G401 (cell line): ENCODE data around the gene PTPRM. TPM values are rescaled to one million over a fixed set of nuclear protein-coding genes. Genes with fewer than 3 reads are reported as not detected.

Experiments used
- DNase-seq: peaks from one replicate; pipeline ENCODE4 v3.0.0-alpha.2; 2015; ENCODE audit warnings: low spot score
- in situ Hi-C: cut with HindIII; loops from 2 replicates; pipeline ENCODE4 v1.10.0; 2016; ENCODE audit warnings: low sequenced_read_pairs, mixed read lengths
- total RNA-seq: library from RNA; depleted of rRNA; stranded (reverse); fragments of >200 nt; shearing (Covaris generic); gene quantifications from 2 replicates; pipeline ENCODE4 v1.2.3, GENCODE V29; 2014

Gene PTPRM
- total RNA-seq, 1 experiment from 2014 or later, result not detected

- in situ Hi-C loops, result no loop called here
Measured at GRCh38 chr18:8454136-8454535, 887.0 kb downstream of the PTPRM start.

GRCh38 chr18:8455661-8456614 lies 888.8 kb downstream of the PTPRM start:
- in situ Hi-C loops, result no loop called here
- no peak for DNase-seq

More at GRCh38 chr18:8454136-8454535, 887.0 kb downstream of the PTPRM start:
- DNase-seq, result no peak
